HepG2 (cell line): ENCODE measurements around the gene BICDL2. TPM values are rescaled to one million over a fixed set of nuclear protein-coding genes. Genes with fewer than 3 reads are reported as not detected.

Experiments
- ATF7 ChIP-seq, 2 experiments: fragments of 450-650 bp in 1 of 2; sonication (generic) in 1 of 2; formaldehyde crosslinking in 1 of 2; IDR thresholded peaks; 2 replicates each; pipeline versions ENCODE4 v1.4.0 to v1.6.1; 2016 to 2020; ENCODE audit warnings: antibody characterized with exemption in 1 of 2, mild to moderate bottlenecking in 1 of 2, missing genetic modification reagents in 1 of 2
- CEBPG ChIP-seq: IDR thresholded peaks from 2 replicates; pipeline ENCODE4 v1.6.1; 2016
- FOXP4 ChIP-seq: sonication (generic); formaldehyde crosslinking; IDR thresholded peaks from 2 replicates; pipeline ENCODE4 v1.4.0; 2020; ENCODE audit warnings: missing genetic modification reagents
- GRHL1 ChIP-seq: sonication (generic); formaldehyde crosslinking; conservative IDR thresholded peaks from 2 replicates; pipeline ENCODE4 v1.8.0; 2022; ENCODE audit warnings: missing genetic modification reagents
- ZBTB14 ChIP-seq: sonication (generic); formaldehyde crosslinking; IDR thresholded peaks from 2 replicates; pipeline ENCODE4 v1.4.0; 2020; ENCODE audit warnings: missing genetic modification reagents
- ZBTB4 ChIP-seq: sonication (generic); formaldehyde crosslinking; IDR thresholded peaks from 2 replicates; pipeline ENCODE4 v1.4.0; 2020; ENCODE audit warnings: missing genetic modification reagents, mild to moderate bottlenecking, borderline replicate concordance
- ZEB1 ChIP-seq: IDR thresholded peaks from 2 replicates; pipeline ENCODE4 v1.6.1; 2012; ENCODE audit warnings: mild to moderate bottlenecking, low read depth, inconsistent platforms; ENCODE audit not compliant: insufficient replicate concordance
- ZNF136 ChIP-seq: sonication (generic); formaldehyde crosslinking; IDR thresholded peaks from 2 replicates; pipeline ENCODE4 v1.8.1; 2022; ENCODE audit warnings: low read depth, mild to moderate bottlenecking, moderate library complexity, missing genetic modification reagents
- ZNF446 ChIP-seq: sonication (generic); formaldehyde crosslinking; IDR thresholded peaks from 2 replicates; pipeline ENCODE4 v1.5.0; 2020; ENCODE audit warnings: mild to moderate bottlenecking, missing genetic modification reagents
- ZNF609 ChIP-seq: sonication (generic); formaldehyde crosslinking; IDR thresholded peaks from 2 replicates; pipeline ENCODE4 v1.4.0; 2020; ENCODE audit warnings: mild to moderate bottlenecking, missing genetic modification reagents, borderline replicate concordance
- ZNF747 ChIP-seq: sonication (generic); formaldehyde crosslinking; IDR thresholded peaks from 2 replicates; pipeline ENCODE4 v1.8.1; 2023; ENCODE audit warnings: missing genetic modification reagents, mild to moderate bottlenecking, borderline replicate concordance
- polyA plus RNA-seq, 8 experiments: library from polyadenylated mRNA; depleted of rRNA in 3 of 8; stranded (reverse) in 7 of 8; unstranded in 1 of 8; fragments of >200 nt; fragmentation: Illumina TruSeq in 4 of 8; extraction: Trizol in 4 of 8; gene quantifications; 2 replicates each; pipeline versions ENCODE4 v1.2.1 to v1.2.3, GENCODE V29; 2011 to 2016; ENCODE audit warnings: low read depth in 4 of 8, missing spikeins in 1 of 8, mixed read lengths in 1 of 8; ENCODE audit not compliant: insufficient read depth in 1 of 8
- total RNA-seq, 5 experiments: library from RNA; depleted of rRNA; stranded (reverse); fragments of >200 nt; fragmentation: Illumina TruSeq; extraction: Trizol; gene quantifications; 2 replicates each; pipeline ENCODE4 v1.2.3, GENCODE V29; 2016; ENCODE audit warnings: low read depth in 1 of 5

BICDL2 gene
- total and polyA plus RNA-seq, 2 of the 13 experiments (the other 11 are each of a cell fraction or from before 2014, with no cell fraction given) = 0.12 TPM; not detected in 1

DNA sequence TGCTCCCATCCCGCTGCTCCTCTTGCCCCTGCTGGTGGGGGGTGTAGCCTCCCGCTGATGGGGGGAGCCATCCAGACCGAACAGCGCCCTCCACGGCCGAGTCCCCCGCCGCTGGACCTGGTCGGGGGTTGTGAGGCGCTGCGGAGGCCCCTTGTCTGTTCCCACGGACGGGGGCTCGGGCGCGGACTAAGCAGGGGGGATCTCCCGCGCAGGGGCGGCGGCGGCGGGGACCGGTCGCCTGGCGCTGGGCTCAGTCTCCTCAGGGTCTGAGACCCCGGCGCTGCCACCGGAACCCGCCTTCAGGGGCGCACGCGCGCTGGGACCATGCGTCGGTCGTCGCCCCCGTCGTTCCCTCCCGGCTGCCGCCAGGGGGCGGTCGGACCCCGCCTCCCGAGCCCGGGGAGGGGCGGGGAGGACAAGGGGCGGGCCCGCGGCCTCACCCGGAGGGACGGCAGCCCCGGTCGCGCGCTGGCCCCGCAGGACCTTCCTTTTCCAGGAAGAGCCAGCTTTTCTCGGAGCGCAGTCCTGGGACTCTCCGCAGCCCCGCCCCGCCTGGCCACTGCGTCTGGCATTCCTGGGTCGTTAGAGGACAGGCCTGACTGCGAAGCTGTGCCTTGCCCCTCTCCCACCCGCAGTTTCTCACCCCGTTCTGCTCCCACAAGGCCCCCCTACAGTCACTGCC is 22.4 kb upstream of the BICDL2 start (continued):
- no peak for TF ChIP-seq ZNF609
- TF ChIP-seq ZEB1 = no peak
- TF ChIP-seq ZNF446 = no peak
- no peak for TF ChIP-seq ATF7 (IDR thresholded peaks at IDR 0.05)
- TF ChIP-seq ATF7 (CRISPR knock-in tag; IDR thresholded peaks at IDR 0.05) = peak; percentile 79
- TF ChIP-seq ZNF747 = no peak; the same call in 1 of the 2 replicates
- TF ChIP-seq ZBTB14 (CRISPR knock-in tag) = peak; percentile 65; the same call in 1 of the 2 replicates
- no peak; the same call in 1 of the 2 replicates for TF ChIP-seq CEBPG (CRISPR knock-in tag)
- no peak for TF ChIP-seq ZNF136 (CRISPR knock-in tag)
- TF ChIP-seq ZBTB4 (CRISPR knock-in tag) = 0 out of 2 replicates have a peak, but pooled peaks have one; percentile 50
- TF ChIP-seq FOXP4 (CRISPR knock-in tag) = 0 out of 2 replicates have a peak, but pooled peaks have one; percentile 21
- TF ChIP-seq GRHL1 (CRISPR knock-in tag) = no peak
